HG02852 (cell line): ENCODE data around the gene GON4L.
"Not testable (repeated sequence)": the region's sequence is repeated elsewhere in the genome, so short reads cannot be mapped to it uniquely, and the experiment has no call there.

ENCODE experiments used
- ATAC-seq: cut with Tn5 transposase; IDR thresholded peaks from one replicate; pipeline ENCODE4 v1.9.1; 2021; ENCODE audit warnings: mild to moderate bottlenecking, moderate library complexity; ENCODE audit not compliant: unreplicated experiment

GON4L gene

DNA sequence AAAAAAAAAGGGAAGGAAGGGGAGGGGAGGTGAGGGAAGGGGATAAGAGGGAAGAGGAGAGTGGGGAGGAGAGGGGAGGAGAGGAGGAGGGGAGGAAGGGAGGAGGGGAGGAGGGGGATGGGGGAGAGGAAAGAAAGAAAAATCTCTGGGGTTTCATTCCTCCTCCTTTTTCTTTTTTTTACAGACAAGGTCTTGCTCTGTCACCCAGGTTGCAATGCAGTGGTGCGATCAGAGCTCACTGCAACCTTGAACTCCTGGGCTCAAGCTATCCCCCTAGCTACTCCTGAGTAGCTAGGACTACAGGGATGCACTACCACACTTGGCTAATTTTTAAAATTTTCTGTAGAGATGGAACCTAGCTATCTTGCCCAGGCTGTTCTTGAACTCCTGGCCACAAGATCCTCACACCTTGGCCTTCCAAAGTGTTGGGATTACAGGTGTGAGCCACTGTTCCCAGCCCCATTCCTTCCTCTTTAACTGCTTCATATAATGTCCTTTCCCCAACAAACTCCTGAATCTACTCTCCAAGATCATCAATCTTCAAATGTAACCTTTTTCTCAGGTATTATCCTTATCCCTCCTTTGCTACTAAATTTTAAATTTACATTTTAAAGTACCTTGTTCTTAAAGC lies 23.2 kb downstream of the GON4L start:
- no peak for ATAC-seq

GRCh38 chr1:155831279-155831976 lies 25.6 kb downstream of the GON4L start:
- no peak for ATAC-seq

GRCh38 chr1:155827450-155827849 lies 29.6 kb downstream of the GON4L start:
- no peak for ATAC-seq

DNA sequence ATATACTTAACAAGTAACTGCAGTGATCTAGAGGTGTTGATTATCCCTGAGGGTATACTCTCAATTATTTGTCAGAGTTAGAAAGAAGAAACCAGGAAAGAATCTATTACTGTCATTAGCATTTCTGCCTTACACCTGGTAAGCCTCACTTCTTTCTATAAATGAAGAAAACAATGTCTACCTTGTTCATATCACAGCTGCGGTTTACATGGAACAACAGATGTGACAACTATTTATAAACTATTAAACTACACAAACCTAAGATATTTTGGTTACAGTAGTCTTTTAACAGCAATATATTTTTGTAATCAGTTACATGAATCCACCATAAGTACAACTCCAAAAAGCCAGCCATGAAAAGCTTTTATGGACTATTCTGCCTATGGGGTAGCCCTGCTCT lies 40.7 kb downstream of the GON4L start:
- no peak for ATAC-seq

DNA sequence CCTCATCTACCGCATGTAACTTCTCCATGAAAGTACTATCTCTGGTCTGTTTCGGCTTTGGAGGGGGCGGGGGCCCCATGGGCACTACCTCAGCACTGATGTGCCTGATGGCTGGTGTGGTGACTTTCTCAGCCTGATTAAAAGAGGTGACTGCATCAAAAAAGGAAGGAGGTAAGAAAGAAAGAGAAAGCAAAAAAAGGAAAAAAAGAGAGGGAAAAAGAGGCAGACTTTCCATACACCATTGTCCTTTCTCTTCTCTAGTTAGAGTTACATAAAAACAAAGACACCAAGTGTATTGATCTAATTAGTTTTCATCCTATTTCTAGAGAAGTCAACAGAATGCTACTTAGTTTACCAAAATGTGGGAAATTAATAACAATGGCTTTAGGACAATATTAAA lies 43.3 kb downstream of the GON4L start:
- no peak for ATAC-seq

DNA sequence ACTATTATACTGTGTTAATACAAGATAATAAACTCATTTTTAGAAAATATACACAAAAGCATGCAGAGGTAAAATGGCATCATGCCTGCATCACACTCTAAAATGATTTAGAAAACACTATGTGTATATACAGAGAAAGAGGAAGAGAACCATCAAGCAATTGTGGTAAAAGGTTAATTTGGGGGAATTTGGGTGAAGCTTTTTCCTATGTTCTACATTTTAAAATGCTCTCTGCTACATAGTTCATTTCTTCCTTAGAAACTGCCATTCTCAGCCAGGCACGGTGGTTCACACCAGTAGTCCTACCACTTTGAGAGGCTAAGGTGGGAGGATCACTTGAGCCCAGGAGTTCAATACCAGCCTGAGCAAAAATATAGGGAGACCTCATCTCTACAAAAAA lies 44.1 kb downstream of the GON4L start:
- ATAC-seq = no peak

- no peak for ATAC-seq
These were observed 47.9 kb downstream of the GON4L start for GRCh38 chr1:155809088-155809487.

DNA sequence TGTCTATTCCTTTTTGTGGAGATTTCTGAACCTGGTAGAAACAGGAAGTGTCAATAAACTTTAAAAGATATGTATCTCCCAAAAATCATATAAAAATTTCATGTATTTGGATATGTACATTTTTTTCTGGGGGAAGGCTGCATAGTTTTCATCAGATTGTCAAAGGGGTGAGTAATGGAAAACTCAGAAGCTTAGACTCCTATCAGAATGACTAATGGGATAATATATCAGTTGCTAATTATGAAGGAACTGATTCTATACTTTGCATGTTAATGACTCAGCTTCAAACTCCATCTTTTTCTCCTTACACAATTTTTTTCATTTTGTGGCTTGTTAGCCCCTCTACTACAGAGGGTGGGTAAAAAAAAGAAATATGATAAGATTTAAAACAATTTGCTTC lies 55.9 kb downstream of the GON4L start:
- no peak for ATAC-seq

DNA sequence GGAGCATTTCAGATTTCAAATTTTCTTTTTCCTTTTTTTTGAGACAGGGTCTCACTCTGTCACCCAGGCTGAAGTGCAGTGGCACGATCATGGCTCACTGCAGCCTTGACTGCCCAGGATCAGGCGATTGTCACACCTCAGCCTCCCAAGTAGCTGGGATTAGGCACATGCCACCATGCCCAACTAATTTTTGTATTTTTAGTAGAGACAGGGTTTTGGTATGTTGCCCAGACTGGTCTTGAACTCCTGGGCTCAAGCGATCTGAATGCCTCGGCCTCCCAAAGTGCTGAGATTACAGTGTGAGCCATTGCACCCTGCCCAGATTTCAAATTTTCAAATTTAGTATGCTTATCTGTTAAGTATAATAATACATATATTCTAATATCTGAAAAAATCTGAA lies 61.4 kb downstream of the GON4L start:
- ATAC-seq = not testable (repeated sequence)

GRCh38 chr1:155794605-155795245 lies 62.3 kb downstream of the GON4L start:
- ATAC-seq = no peak

DNA sequence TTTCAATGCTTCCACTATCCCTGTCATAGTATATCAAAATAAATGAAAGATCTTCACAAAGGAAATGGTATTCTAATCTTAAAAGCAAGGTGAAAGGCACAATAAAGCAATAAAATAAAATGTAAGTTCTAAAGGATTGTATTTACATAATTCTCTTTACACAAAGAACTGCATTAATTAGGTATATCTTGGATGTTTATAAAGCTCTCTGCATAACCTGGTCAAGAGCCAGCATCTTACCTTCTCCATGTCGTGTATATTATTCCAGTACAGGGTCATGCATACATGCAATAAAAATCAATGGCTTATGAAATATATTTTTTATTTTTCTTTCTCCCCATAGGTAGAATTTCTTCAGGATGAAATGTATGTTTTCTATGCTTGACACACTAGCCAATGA lies 63.8 kb downstream of the GON4L start:
- ATAC-seq = no peak

- ATAC-seq = no peak
These were observed 79.4 kb downstream of the GON4L start for GRCh38 chr1:155777582-155777981.

DNA sequence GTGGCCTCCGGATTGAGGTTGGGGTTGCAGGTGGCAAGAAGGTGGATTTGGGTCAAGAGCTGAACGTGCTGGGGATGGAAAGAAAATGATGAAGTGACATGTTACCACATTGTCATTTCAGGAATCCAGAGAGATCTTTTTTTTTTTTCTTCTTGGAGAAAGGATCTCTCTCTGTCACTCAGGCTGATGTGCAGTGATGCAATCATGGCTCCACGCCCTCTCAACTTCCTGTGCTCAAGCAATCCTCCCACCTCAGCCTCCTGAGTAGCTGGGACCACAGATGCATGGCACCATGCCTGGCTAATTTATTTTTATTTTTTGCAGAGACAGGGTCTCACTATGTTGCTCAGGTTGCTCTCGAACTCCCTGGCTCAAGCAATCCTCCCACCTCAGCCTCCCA lies 80.6 kb downstream of the GON4L start:
- no peak for ATAC-seq

- ATAC-seq = no peak
These were observed 83.8 kb downstream of the GON4L start for GRCh38 chr1:155773221-155773620.

- ATAC-seq = no peak
These were observed 87.8 kb downstream of the GON4L start for GRCh38 chr1:155769257-155769656.

DNA sequence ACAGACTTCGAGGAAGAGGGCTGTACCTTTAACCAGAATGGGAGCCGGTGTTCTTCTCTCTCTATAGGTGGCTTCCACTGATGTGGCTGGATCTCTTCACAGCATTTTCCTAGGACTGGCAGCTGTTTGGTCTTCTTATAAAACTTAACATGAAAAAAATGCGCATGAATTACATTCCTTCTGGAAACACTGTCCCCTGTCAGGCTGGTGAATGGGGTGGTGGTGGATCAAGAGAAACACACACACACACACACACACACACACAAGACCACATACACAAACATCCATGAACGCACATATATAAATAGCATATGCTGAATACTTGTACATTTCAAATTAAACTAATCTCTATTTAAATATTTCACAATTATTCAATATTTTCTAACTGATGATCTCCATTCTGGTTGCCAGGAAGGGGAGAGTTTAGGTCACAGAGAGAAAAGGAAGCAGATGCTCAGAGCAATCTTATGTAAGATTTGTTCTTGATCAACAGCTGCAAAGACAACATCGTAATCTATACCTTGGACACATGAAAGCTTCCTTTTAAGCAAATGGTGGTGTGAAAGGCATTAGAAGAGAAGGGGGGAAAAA lies 89.5 kb downstream of the GON4L start:
- not testable (repeated sequence) for ATAC-seq

DNA sequence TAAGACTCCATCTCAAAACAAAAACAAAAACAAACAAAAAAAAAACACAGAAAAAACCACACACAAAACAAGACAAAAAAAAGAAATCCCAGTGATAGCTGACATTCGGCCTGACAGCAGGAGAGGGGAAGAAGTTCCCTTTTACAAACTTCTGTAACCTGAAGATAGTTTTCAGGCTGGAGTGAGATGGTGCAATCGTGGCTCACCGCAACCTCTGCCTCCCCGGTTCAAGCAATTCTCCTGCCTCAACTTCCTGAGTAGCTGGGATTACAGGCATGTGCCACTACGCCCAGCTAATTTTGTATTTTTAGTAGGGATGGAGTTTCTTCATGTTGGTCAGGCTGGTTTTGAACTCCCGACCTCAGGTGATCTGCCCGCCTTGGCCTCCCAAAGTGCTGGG lies 93.0 kb downstream of the GON4L start:
- not testable (repeated sequence) for ATAC-seq

GRCh38 chr1:155763090-155763815 lies 93.8 kb downstream of the GON4L start:
- ATAC-seq = not testable (repeated sequence)

DNA sequence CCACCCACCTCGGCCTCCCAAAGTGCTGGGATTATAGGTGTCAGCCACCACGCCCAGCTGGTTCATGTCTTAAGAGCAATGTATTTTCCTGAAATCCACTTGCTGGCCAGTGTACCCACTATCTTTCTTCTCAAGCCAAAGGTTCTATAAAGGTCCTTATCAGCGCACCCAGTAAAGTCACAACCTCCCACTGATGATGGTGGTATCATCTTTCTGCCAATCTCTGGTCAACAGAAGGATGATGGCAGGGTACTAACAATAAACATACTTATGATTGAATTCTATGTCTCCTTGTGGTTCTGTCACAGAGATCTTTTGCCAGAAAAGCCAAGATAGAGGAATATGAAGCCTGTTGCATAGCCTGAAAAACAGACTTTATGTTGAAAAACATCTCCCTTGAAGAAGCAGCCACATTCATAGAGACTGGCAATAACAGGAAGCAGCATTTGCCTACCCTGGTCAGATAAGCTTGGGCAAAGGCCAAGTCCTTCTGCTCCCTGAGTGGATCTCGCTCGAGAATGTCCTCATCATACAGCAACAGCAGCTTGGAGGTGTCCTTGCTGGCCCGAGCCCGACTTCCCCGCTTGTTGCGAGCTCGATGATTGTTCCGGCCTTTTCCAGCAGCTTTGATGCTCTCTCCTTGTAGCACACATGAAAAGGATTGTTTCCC lies 95.1 kb downstream of the GON4L start:
- no peak for ATAC-seq

- no peak for ATAC-seq
These were observed 96.1 kb downstream of the GON4L start for GRCh38 chr1:155760751-155761475.
